Glutamatergic neuron (in vitro differentiated cells): ENCODE data around the gene UFSP1. TPM values are rescaled to one million over a fixed set of nuclear protein-coding genes. Genes with fewer than 3 reads are reported as not detected.

Experiments
- DNase-seq: peaks from one replicate; pipeline ENCODE4 v3.0.0; 2022
- H3K27ac Mint-ChIP-seq: one replicate; pipeline ENCODE4 v1.8.0; 2020; ENCODE audit warnings: mild to moderate bottlenecking, mixed read lengths, inconsistent platforms; ENCODE audit not compliant: unreplicated experiment
- H3K27me3 Mint-ChIP-seq: one replicate; pipeline ENCODE4 v1.8.0; 2020; ENCODE audit warnings: mild to moderate bottlenecking, moderate library complexity, mixed read lengths, inconsistent platforms; ENCODE audit not compliant: unreplicated experiment
- H3K36me3 Mint-ChIP-seq: one replicate; pipeline ENCODE4 v1.8.0; 2020; ENCODE audit warnings: mild to moderate bottlenecking, mixed read lengths, inconsistent platforms; ENCODE audit not compliant: unreplicated experiment
- H3K4me1 Mint-ChIP-seq: one replicate; pipeline ENCODE4 v1.8.0; 2020; ENCODE audit warnings: mild to moderate bottlenecking, low read depth, mixed read lengths, inconsistent platforms; ENCODE audit not compliant: unreplicated experiment
- H3K4me3 Mint-ChIP-seq: one replicate; pipeline ENCODE4 v1.8.0; 2020; ENCODE audit warnings: mild to moderate bottlenecking, mixed read lengths, inconsistent platforms; ENCODE audit not compliant: unreplicated experiment
- H3K9me3 Mint-ChIP-seq: one replicate; pipeline ENCODE4 v1.8.0; 2020; ENCODE audit warnings: mild to moderate bottlenecking, moderate library complexity, mixed read lengths, inconsistent platforms; ENCODE audit not compliant: unreplicated experiment
- total RNA-seq: library from RNA; stranded (reverse); fragmentation: NEBNext Ultra II Directional; extraction: Animal tissue kit (Norgen Biotek cat#: 25700); gene quantifications from one replicate; pipeline ENCODE4 v1.2.1, GENCODE V29; 2021; ENCODE audit not compliant: unreplicated experiment
- TF ChIP-seq, protein P1 (sequence below): fragments of 200-600 bp; sonication (generic); IDR thresholded peaks from one replicate; pipeline ENCODE4 v1.5.0; 2021; ENCODE audit not compliant: partially characterized antibody, unreplicated experiment

UFSP1 gene
- total RNA-seq, 1 donor from 2014 or later, result 3.2 TPM

DNA sequence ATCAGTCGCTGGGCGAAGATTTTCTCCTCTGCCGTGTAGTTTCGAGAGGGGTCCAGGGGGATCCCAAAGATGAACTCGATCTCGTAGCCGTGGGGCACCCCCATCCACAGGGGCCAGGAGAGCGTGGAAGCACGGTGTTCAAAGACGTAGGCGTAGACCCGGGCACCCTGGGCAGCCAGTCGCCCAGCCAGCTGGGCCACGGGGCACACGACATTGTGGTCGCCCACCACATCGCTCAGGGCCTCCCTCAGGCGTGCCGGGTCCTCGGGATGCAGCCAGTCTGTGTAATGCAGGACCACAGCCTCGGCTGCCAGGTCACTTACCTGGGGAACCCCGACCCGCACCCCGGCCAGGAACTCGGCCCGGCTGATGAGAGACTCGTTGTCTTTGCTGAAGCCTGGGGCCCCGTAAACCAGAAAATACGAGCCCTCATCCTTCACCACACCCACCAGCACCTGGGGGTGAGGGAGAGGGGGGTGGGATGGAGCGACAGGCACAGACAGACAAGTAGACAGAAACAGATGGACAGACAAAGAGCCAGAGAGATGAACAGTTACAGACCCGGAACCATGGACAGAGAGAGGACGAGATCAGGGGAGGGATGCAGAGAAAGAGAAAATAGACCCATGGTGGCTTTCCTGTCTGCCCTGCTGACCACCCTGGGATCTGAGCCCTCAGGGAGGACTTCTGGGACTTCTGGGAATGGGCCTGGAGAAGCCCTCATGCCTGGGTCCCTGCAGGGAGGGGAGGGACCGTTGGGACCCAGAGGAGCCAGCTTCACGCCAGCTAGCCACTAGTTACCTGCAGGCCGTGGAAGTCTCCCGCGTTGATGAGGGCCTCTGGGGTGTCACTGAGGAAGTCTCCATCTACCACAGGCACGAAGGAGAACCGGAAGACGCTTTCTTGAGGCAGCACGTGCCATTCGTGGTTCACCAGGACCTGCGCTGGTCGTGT, 3.1 kb upstream of the UFSP1 start:
- Mint-ChIP-seq H3K36me3 (no peaks in the 10 kb centered on the region), H3K4me1 (peaks cover 16% of the 10 kb centered on the region), H3K4me3 (peak overlapping the region; percentile 61), H3K27ac (no peak overlapping the region), H3K27me3 (peaks cover 22% of the 10 kb centered on the region), H3K9me3 (peaks cover 16% of the 10 kb centered on the region)
- TF ChIP-seq, protein P1, sequence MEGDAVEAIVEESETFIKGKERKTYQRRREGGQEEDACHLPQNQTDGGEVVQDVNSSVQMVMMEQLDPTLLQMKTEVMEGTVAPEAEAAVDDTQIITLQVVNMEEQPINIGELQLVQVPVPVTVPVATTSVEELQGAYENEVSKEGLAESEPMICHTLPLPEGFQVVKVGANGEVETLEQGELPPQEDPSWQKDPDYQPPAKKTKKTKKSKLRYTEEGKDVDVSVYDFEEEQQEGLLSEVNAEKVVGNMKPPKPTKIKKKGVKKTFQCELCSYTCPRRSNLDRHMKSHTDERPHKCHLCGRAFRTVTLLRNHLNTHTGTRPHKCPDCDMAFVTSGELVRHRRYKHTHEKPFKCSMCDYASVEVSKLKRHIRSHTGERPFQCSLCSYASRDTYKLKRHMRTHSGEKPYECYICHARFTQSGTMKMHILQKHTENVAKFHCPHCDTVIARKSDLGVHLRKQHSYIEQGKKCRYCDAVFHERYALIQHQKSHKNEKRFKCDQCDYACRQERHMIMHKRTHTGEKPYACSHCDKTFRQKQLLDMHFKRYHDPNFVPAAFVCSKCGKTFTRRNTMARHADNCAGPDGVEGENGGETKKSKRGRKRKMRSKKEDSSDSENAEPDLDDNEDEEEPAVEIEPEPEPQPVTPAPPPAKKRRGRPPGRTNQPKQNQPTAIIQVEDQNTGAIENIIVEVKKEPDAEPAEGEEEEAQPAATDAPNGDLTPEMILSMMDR, result no peak
- DNase-seq, result no peak

DNA sequence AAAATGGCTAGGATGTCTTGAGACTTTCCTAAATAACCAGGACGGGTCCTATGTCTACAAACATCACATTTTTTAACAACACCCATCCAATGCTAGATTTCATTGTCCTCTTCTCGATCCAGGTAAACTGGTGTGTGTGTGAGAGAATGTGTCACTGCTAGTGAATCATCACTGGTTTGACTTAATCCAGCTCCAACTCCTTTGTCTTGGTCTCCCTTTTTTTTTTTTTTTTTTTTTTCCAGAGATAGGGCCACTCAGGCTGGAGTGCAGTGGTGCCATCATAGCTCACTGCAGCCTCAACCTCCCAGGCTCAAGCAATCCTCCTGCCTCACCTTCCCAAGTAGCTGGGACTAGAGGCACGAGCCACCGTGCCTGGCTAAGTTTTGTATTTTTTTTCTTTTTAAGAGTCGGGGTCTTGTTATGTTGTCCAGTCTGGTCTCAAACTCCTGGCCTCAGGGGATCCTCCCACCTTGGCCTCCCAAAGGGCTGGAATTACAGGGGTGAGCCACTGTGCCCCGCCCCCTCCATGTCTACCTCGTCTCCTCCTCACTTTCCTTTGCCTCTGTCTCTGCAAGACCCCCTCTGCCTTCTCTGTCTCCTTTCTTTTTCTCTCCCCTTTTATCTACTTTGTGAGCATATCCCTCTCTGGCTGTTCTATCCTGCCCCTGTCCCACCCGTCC, 2.2 kb upstream of the UFSP1 start:
- H3K9me3 Mint-ChIP-seq, result peaks cover 18% of the 10 kb centered on the region
- H3K36me3 Mint-ChIP-seq, result no peaks in the 10 kb centered on the region
- peaks cover 17% of the 10 kb centered on the region for H3K4me1 Mint-ChIP-seq
- no peak for DNase-seq
- H3K4me3 Mint-ChIP-seq, result peak overlapping the region; percentile 86
- peaks cover 22% of the 10 kb centered on the region for H3K27me3 Mint-ChIP-seq
- H3K27ac Mint-ChIP-seq, result peak overlapping the region; percentile 91
- TF ChIP-seq, protein P1, result no peak

DNA sequence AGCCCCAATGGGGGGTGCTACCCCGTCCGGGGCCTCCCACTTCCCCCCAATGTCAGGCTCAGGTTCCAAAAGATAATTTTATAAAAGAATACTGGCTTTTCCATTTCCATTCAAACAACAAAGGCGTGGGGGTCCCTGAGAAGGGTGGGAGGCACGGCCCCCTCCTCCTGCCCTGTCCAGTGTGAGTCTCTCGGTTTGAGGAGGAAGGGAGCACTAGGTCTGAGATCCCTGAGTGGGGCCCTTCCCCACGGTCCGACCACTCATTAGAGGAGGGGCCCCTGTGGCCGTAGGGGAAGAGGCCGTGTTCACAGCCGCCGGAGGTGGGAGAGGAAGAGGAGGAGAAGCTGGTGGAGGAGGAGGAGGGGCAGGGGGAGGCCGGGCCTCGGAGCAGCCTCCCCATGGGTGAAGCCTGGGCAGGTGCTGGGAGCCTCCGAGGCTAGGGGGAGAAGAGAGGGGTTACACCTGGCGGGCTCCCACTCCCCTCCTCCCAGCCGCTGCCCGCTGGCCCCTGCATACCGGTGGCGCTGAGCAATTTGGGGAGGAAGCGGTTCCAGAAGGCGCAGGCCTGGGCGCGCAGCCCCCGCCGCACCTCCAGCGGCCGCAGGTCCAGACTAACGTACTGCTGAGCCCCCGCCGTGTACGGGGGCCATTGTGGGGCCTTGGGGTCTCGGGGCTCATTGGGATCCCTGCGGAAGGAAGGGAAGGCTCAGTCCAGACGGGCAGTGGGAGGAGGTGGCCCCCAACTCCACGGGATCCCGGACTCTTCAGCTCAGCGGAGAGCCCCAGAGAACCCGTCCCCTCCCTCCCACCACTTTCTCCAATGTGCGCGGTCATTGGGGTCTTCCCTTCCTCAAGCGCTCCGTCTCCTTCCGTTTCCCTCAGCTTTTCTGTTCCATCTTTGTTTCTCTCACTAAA, 1.4 kb upstream of the UFSP1 start:
- H3K4me1 Mint-ChIP-seq, result peaks cover 12% of the 10 kb centered on the region
- peaks cover 14% of the 10 kb centered on the region for H3K9me3 Mint-ChIP-seq
- TF ChIP-seq, protein P1, result no peak
- H3K27ac Mint-ChIP-seq, result peak overlapping the region; percentile 94
- peaks cover 16% of the 10 kb centered on the region for H3K27me3 Mint-ChIP-seq
- DNase-seq, result peak; percentile 24
- H3K4me3 Mint-ChIP-seq, result peak overlapping the region; percentile 90
- H3K36me3 Mint-ChIP-seq, result no peaks in the 10 kb centered on the region

DNA sequence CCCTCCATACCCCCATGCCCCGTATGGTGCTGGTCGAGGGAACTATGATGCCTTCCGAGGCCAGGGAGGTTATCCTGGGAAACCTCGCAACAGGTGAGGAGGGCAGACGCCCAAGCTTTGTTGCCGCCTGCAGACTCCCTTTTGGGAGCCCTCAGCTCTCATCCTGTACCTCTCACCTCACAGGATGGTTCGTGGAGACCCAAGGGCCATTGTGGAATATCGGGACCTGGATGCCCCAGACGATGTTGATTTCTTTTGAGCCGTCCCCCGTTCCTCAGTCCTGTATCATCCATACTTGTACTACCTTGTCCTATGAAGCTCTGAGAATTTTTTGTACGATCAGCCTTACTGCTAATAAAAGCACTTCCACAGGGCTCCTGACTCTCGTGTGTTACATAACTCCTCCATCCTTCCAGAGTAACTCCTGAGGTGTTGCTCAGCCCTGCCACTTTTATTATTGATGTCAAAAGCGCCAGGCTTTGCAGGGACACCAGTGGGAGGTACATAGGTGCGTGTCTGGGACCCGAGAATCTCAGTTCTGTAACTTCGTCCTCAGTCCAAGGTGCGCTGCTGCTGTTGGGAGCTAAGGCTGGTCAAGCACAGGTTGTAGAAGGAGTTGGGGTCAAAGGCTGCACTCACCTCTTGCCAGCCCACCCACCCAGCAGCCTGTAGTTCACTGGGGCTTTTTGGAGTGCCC, 1.1 kb downstream of the UFSP1 start:
- no peak for DNase-seq
- Mint-ChIP-seq H3K27ac (peak overlapping the region; percentile 33), H3K36me3 (peaks cover 6% of the 10 kb centered on the region), H3K9me3 (peaks cover 18% of the 10 kb centered on the region), H3K27me3 (peaks cover 18% of the 10 kb centered on the region), H3K4me1 (peaks cover 11% of the 10 kb centered on the region), H3K4me3 (peak overlapping the region; percentile 77)
- TF ChIP-seq, protein P1, result no peak
